Endothelial cell (in vitro differentiated cells): ENCODE results near the gene DYSF. TPM values are rescaled to one million over a fixed set of nuclear protein-coding genes. Genes with fewer than 3 reads are reported as not detected.
A peak's percentile ranks its signal among the peaks of the same experiment; 100 is the strongest.

Source experiments
- DNase-seq: peaks from one replicate; pipeline ENCODE4 v3.0.0; 2021; ENCODE audit warnings: low spot score
- H3K27ac Mint-ChIP-seq: one replicate; pipeline ENCODE4 v1.8.0; 2021; ENCODE audit warnings: mixed read lengths, inconsistent platforms; ENCODE audit not compliant: unreplicated experiment
- H3K27me3 Mint-ChIP-seq: one replicate; pipeline ENCODE4 v1.8.0; 2021; ENCODE audit warnings: mild to moderate bottlenecking, moderate library complexity, mixed read lengths, inconsistent platforms; ENCODE audit not compliant: unreplicated experiment
- H3K36me3 Mint-ChIP-seq: one replicate; pipeline ENCODE4 v1.8.0; 2021; ENCODE audit warnings: mild to moderate bottlenecking, low read depth, mixed read lengths, inconsistent platforms; ENCODE audit not compliant: unreplicated experiment
- H3K4me1 Mint-ChIP-seq: one replicate; pipeline ENCODE4 v1.8.0; 2021; ENCODE audit warnings: mild to moderate bottlenecking, mixed read lengths, inconsistent platforms; ENCODE audit not compliant: unreplicated experiment
- H3K4me3 Mint-ChIP-seq: one replicate; pipeline ENCODE4 v1.8.0; 2021; ENCODE audit warnings: mild to moderate bottlenecking, mixed read lengths, inconsistent platforms; ENCODE audit not compliant: unreplicated experiment
- H3K9me3 Mint-ChIP-seq: one replicate; pipeline ENCODE4 v1.8.0; 2021; ENCODE audit warnings: mixed read lengths, inconsistent platforms; ENCODE audit not compliant: unreplicated experiment
- total RNA-seq: library from RNA; stranded (reverse); fragmentation: NEBNext Ultra II Directional; extraction: Animal tissue kit (Norgen Biotek cat#: 25700); gene quantifications from one replicate; pipeline ENCODE4 v1.2.1, GENCODE V29; 2021; ENCODE audit not compliant: unreplicated experiment
- TF ChIP-seq, protein P1 (sequence below): fragments of 200-600 bp; sonication (generic); IDR thresholded peaks from one replicate; pipeline ENCODE4 v1.5.0; 2021; ENCODE audit warnings: antibody characterized with exemption; ENCODE audit not compliant: unreplicated experiment

The DYSF gene
- total RNA-seq, 1 donor from 2014 or later, result 566 TPM

DNA sequence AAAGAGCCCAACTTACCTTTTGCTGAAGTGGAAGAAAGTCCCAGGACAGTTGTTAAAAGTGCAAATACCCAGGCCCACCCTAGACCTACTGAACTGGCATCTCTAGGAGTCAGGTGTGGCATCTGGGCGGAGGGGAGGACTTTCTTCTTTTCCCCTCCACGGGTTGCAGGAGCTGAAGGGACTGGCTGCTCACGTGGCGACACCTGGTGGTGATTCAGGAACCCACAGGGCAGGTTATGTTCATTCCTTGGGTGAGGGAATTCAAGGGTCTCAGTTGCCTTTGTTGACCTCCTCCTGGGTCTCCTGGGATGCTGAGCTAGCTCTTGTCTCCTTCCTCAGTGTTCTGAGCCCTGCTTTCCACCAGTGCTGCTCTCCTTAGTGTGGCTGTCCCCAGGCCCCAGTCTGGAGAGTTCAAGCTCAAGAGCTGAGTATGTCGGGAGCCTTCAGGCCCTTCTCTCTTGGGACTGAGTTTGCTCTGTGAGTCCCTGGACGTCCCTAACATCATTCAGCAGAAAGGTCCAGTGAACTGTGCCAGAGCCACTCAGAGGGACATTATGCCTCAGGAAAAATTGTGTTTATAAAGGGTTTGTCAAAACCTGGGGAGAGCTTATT lies 56.9 kb downstream of the DYSF start:
- Mint-ChIP-seq H3K27ac (no peak overlapping the region), H3K36me3 (peaks cover 58% of the 10 kb centered on the region), H3K4me1 (peaks cover 35% of the 10 kb centered on the region), H3K9me3 (no peaks in the 10 kb centered on the region), H3K4me3 (peak overlapping the region; percentile 33), H3K27me3 (peaks cover 4% of the 10 kb centered on the region)
- peak; percentile 81 for DNase-seq
- TF ChIP-seq, protein P1, sequence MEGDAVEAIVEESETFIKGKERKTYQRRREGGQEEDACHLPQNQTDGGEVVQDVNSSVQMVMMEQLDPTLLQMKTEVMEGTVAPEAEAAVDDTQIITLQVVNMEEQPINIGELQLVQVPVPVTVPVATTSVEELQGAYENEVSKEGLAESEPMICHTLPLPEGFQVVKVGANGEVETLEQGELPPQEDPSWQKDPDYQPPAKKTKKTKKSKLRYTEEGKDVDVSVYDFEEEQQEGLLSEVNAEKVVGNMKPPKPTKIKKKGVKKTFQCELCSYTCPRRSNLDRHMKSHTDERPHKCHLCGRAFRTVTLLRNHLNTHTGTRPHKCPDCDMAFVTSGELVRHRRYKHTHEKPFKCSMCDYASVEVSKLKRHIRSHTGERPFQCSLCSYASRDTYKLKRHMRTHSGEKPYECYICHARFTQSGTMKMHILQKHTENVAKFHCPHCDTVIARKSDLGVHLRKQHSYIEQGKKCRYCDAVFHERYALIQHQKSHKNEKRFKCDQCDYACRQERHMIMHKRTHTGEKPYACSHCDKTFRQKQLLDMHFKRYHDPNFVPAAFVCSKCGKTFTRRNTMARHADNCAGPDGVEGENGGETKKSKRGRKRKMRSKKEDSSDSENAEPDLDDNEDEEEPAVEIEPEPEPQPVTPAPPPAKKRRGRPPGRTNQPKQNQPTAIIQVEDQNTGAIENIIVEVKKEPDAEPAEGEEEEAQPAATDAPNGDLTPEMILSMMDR, result peak; percentile 87

DNA sequence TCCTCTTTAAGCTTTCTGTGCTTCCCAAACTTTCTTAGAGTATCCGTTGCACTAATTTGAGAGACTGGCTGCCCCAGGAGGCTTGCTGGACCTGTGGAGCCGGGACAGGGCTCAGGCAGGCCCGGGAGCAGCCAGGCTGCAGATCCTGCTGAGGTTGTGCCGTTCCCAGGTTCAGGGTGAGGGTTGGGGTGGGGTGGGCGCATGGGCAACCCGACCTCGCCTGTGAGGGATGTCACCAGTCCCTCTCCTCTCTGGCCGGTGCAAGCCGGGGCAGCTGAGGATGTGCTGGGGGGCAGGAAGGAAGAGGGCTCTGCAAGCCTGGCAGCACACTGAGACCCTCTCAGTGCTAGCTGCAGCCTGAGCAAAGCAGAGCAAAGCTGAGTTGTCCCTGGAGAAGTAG lies 57.6 kb downstream of the DYSF start:
- no peak for DNase-seq
- H3K9me3 Mint-ChIP-seq, result no peaks in the 10 kb centered on the region
- TF ChIP-seq, protein P1, result no peak
- peaks cover 3% of the 10 kb centered on the region for H3K27me3 Mint-ChIP-seq
- H3K36me3 Mint-ChIP-seq, result peaks cover 56% of the 10 kb centered on the region
- no peak overlapping the region for H3K27ac Mint-ChIP-seq
- peaks cover 28% of the 10 kb centered on the region for H3K4me1 Mint-ChIP-seq
- H3K4me3 Mint-ChIP-seq, result no peak overlapping the region

DNA sequence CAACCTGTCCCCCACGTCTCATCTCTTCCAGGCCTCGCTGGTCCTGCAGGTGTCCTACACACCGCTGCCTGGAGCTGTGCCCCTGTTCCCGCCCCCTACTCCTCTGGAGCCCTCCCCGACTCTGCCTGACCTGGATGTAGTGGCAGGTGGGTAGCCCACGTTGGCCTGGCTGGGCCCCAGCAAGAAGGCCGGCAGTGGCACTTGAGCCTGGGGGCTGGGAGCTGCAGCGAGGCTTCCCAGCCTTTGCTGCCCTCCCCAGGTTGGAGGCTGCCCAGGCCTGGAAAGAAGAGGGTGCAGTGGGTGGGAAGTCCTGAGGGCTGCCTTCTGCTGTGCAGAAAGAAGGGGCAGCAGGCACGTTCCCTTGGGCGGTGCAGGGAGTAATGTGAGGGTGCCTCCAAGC lies 58.4 kb downstream of the DYSF start:
- Mint-ChIP-seq H3K4me1 (peaks cover 23% of the 10 kb centered on the region), H3K36me3 (peaks cover 61% of the 10 kb centered on the region), H3K4me3 (no peak overlapping the region), H3K27me3 (peaks cover 7% of the 10 kb centered on the region), H3K9me3 (no peaks in the 10 kb centered on the region), H3K27ac (no peak overlapping the region)
- DNase-seq, result no peak
- TF ChIP-seq, protein P1, result no peak

DNA sequence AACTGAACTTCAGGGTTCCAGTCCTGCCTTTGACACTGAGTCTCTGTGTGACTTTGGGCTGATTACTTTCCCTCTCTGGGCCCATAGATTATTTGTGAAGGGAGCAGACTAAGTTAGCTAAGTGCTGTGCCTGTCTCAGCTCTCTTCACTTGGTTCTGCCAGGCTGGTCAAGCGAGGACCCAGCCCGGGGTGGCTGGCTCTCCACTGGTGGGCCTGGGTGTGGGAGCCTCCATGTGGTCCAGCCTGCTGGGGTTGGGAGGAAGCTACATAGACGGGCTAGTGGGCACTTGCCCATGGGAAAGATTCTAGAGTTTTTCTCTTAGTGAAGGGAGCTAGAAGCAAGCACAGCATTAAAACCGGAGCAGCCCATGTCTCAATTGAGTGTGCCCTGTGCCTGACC lies 59.0 kb downstream of the DYSF start:
- H3K4me1 Mint-ChIP-seq, result peaks cover 22% of the 10 kb centered on the region
- peaks cover 63% of the 10 kb centered on the region for H3K36me3 Mint-ChIP-seq
- TF ChIP-seq, protein P1, result no peak
- H3K27me3 Mint-ChIP-seq, result peaks cover 4% of the 10 kb centered on the region
- no peak overlapping the region for H3K27ac Mint-ChIP-seq
- H3K9me3 Mint-ChIP-seq, result no peaks in the 10 kb centered on the region
- DNase-seq, result no peak
- no peak overlapping the region for H3K4me3 Mint-ChIP-seq

DNA sequence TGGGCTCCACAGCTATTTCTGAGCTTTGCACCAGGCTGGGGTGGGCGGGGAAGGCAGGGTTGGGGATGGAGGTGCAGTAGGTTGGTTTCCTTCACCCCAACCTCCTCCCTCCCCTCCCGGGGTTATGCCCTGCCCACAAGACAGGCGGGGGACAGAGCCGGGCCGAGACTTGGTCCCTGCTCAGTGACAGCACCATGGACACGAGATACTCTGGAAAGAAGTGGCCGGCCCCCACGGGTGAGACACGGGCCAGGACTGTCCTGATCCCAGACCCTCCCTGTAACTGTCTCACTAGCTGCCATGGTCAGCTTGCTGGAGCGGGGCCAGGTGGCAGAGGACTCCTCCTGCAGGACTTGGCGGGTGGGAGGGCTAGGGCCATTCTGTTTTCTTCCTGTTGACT lies 59.7 kb downstream of the DYSF start:
- TF ChIP-seq, protein P1, result no peak
- H3K4me3 Mint-ChIP-seq, result no peak overlapping the region
- H3K4me1 Mint-ChIP-seq, result peaks cover 20% of the 10 kb centered on the region
- H3K9me3 Mint-ChIP-seq, result no peaks in the 10 kb centered on the region
- peaks cover 4% of the 10 kb centered on the region for H3K27me3 Mint-ChIP-seq
- DNase-seq, result no peak
- H3K36me3 Mint-ChIP-seq, result peaks cover 62% of the 10 kb centered on the region
- H3K27ac Mint-ChIP-seq, result no peak overlapping the region
